Lung (tissue), 12 donors: Measurements from ENCODE around the gene CGB5. TPM values are rescaled to one million over a fixed set of nuclear protein-coding genes. Genes with fewer than 3 reads are reported as not detected.

Experiments
- ATAC-seq: fragments of 200-7000 bp; cut with Tn5 transposase; one replicate; pipeline ENCODE4 v1.9.1; 2020; ENCODE audit warnings: moderate number of reproducible peaks; ENCODE audit not compliant: insufficient read depth, low FRiP score
- DNase-seq, 3 donors: peaks; one replicate each; pipeline ENCODE4 v3.0.0-alpha.2; 2013 to 2017
- H3K27ac ChIP-seq, 2 donors: one replicate each; pipeline ENCODE4 v1.5.1; 2013; ENCODE audit warnings: mild to moderate bottlenecking in 2 of 2, moderate library complexity in 2 of 2, control low read depth in 1 of 2, inconsistent platforms in 1 of 2, low read depth in 1 of 2, low read length in 1 of 2
- H3K27me3 ChIP-seq, 3 donors: one replicate each; pipeline ENCODE4 v1.5.1; 2013; ENCODE audit warnings: low read length in 2 of 3; ENCODE audit not compliant: control insufficient read depth in 3 of 3, insufficient read depth in 3 of 3
- H3K36me3 ChIP-seq, 4 donors: one replicate each; pipeline ENCODE4 v1.5.1; 2013; ENCODE audit warnings: low read length in 4 of 4, mild to moderate bottlenecking in 1 of 4, moderate library complexity in 1 of 4; ENCODE audit not compliant: control insufficient read depth in 4 of 4, insufficient read depth in 4 of 4
- H3K4me1 ChIP-seq, 5 donors: one replicate each; pipeline ENCODE4 v1.5.1; 2013; ENCODE audit warnings: low read length in 5 of 5, mild to moderate bottlenecking in 2 of 5, moderate library complexity in 1 of 5; ENCODE audit not compliant: control insufficient read depth in 5 of 5, insufficient read depth in 5 of 5
- H3K4me3 ChIP-seq: one replicate; pipeline ENCODE4 v1.5.1; 2013; ENCODE audit warnings: mild to moderate bottlenecking, control low read depth, moderate library complexity
- H3K9ac ChIP-seq, 2 donors: one replicate each; pipeline ENCODE4 v1.5.1; 2013; ENCODE audit warnings: low read length in 2 of 2, control low read depth in 1 of 2; ENCODE audit not compliant: insufficient read depth in 1 of 2
- H3K9me3 ChIP-seq, 4 donors: one replicate each; pipeline ENCODE4 v1.5.1; 2013; ENCODE audit warnings: low read length in 3 of 4, mild to moderate bottlenecking in 1 of 4, moderate library complexity in 1 of 4; ENCODE audit not compliant: control insufficient read depth in 4 of 4, insufficient read depth in 3 of 4
- CTCF ChIP-seq: IDR thresholded peaks from 2 replicates; pipeline ENCODE4 v1.5.1; 2012; ENCODE audit warnings: mild to moderate bottlenecking; ENCODE audit errors: control extremely low read depth, extremely low read depth
- WGBS, 2 donors: extraction: QIAGEN DNeasy Blood & Tissue Kit; methylation state at CpG; one replicate each; pipeline ENCODE4 v1.1.7; 2013; 5-methylcytosine and 5-hydroxymethylcytosine counted together
- polyA plus RNA-seq, 2 donors: library from polyadenylated mRNA; stranded (reverse); fragments of 200-250 nt; gene quantifications; one replicate each; pipeline ENCODE4 v1.2.1, GENCODE V29; 2013
- total RNA-seq, 2 donors: library from RNA; depleted of rRNA in 1 of 2; stranded (reverse); fragments of >200 nt in 1 of 2; gene quantifications; one replicate each; pipeline ENCODE4 v1.2.1, GENCODE V29; 2014 to 2021
- donor health status: control.
- donor health status: control.
- donor health status: Bipolar disorder and iron deficiency.
- donor health status: healthy.
- donor health status: DM: yes; HTN: yes; CAD: no.

Gene CGB5
- total and polyA plus RNA-seq, 4 donors, result not detected

- Histone ChIP-seq H3K27ac (no peak overlapping the region), H3K4me3 (no peak overlapping the region), H3K9ac (no peak overlapping the region), H3K9me3 (no peaks in the 10 kb centered on the region), H3K27me3 (no peaks in the 10 kb centered on the region), H3K36me3 (peaks cover 12 to 38% (median 16%) of the 10 kb centered on the region in 4 donors), H3K4me1 (no peaks in the 10 kb centered on the region)
- ATAC-seq (no peak), DNase-seq (no peak)
- TF ChIP-seq CTCF, result no peak
- 98% methylated on average over 15 of the region's 15 CpGs for WGBS, 2 donors
Observed at GRCh38 chr19:49004133-49004532, 39.5 kb upstream of the CGB5 start.

- Histone ChIP-seq H3K4me3 (no peak overlapping the region), H3K36me3 (peaks cover 12 to 43% (median 22%) of the 10 kb centered on the region in 4 donors), H3K4me1 (no peaks in the 10 kb centered on the region), H3K27me3 (no peaks in the 10 kb centered on the region), H3K9ac (no peak overlapping the region), H3K27ac (no peak overlapping the region), H3K9me3 (no peaks in the 10 kb centered on the region)
- DNase-seq (no peak), ATAC-seq (no peak)
- 95 to 99% methylated on average over 7 of the region's 7 CpGs for WGBS, 2 donors
- no peak for TF ChIP-seq CTCF
Observed at GRCh38 chr19:49004964-49005614, 38.6 kb upstream of the CGB5 start.

GRCh38 chr19:49006905-49007304 lies 36.7 kb upstream of the CGB5 start:
- Histone ChIP-seq H3K9ac (no peak overlapping the region), H3K27ac (no peak overlapping the region), H3K4me1 (no peaks in the 10 kb centered on the region), H3K9me3 (no peaks in the 10 kb centered on the region), H3K36me3 (peaks cover 12 to 61% (median 24%) of the 10 kb centered on the region in 4 donors), H3K4me3 (no peak overlapping the region), H3K27me3 (no peaks in the 10 kb centered on the region)
- 98 to 99% methylated on average over 22 of the region's 22 CpGs for WGBS, 2 donors
- DNase-seq (no peak), ATAC-seq (no peak)
- TF ChIP-seq CTCF, result no peak

GRCh38 chr19:49009828-49010227 lies 33.8 kb upstream of the CGB5 start:
- no peak overlapping the region for H3K4me3 ChIP-seq
- H3K9ac ChIP-seq, result no peak overlapping the region
- DNase-seq (no peak), ATAC-seq (no peak)
- no peaks in the 10 kb centered on the region for H3K4me1 ChIP-seq
- no peaks in the 10 kb centered on the region for H3K9me3 ChIP-seq
- TF ChIP-seq CTCF, result no peak
- no peaks in the 10 kb centered on the region for H3K27me3 ChIP-seq
- H3K27ac ChIP-seq, result no peak overlapping the region
- H3K36me3 ChIP-seq, result peaks cover 13 to 70% (median 21%) of the 10 kb centered on the region in 4 donors
- WGBS, 2 donors, result 96 to 97% methylated on average over 18 of the region's 18 CpGs
